Activated gamma-delta T cell treated with anti-CD3 and anti-CD28 coated beads, Interleukin-2, amount 50 U/mL, for 16 hours (primary cell): ENCODE results near the gene TWF2.
A peak's percentile ranks its signal among the peaks of the same experiment; 100 is the strongest.

Source experiments
- DNase-seq: peaks from one replicate; pipeline ENCODE4 v3.0.0-alpha.2; 2020; ENCODE audit warnings: low read depth

The TWF2 gene

DNA sequence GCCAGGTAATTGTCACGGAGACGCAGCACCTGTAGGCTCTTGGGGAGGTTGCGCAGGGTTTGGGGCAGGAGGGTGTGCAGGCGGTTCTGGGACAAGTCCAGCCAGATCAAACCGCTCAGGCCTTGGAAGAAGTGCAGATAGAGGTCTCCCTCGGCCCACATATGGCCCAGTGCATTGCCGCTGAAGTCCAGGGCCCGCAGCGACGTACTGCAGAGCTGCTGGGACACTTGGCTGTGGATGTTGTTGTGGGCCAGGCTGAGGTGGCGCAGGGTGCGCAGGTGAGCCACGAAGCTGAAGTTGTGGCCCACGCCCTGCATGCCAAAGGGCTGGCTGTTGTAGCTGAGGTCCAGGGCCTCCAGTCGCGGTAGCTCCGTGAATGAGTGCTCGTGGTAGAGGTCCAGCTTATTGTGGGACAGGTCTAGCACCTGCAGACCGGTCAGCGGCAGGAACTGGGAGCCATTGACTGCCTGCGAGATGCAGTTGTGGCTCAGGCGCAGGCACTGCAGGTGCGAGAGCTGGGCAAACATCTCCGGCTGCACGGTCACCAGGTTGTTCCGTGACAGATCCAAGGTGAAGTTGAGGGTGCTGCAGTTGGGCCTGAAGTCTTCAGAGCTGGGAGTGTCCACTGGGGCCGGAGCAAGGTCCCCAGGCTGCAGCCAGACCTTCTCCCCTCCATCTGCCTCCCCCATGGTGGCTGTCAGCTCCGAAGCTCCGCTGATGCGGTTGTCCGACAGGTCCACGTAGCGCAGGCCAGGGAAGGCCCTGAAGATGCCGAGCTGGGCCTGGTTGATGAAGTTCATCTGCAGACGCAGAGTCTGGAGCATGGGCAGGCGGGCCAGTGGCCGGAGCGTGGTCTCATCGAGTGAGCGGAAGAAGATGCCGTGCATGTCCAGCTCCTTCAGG lies 16.4 kb downstream of the TWF2 start:
- DNase-seq = no peak

DNA sequence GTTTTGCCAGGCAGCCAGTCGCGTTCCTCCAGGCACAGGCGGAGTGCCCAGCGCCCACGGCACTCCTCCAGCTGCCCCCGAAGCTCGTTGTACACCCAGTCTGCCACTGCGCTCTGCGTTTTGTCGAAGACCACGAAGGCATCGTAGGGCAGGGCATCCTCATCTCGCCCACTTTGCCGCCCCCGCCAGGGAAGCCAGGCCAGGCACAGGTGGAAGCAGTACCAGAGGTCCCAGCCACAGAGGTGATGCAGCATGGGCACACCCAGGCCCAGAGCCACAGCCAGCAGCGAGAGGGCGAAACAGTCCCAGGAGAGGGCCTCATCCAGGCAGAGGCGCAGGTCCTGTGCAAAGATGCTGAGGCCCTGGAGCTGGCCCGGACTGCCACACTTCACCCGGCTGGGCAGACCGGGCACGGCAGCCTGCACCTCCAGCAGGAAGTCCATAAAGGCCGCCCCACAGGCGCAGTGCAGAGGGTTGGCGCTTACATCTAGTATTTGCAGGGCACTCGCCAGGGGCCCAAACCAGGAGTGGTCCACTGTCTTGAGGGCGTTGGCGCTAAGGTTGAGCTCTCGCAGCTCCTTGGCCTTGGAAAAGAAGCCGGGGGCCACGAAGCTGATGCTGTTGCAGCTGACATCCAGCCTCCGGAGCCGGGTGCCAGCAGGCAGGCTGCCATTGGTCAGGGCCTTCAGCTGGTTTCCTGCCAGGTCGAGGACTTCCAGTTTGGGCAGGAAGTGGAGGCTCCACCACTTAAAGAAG lies 17.2 kb downstream of the TWF2 start:
- DNase-seq = no peak

GRCh38 chr3:52221141-52221562 lies 17.8 kb downstream of the TWF2 start:
- DNase-seq = no peak

GRCh38 chr3:52220380-52221026 lies 18.5 kb downstream of the TWF2 start:
- DNase-seq = peak; percentile 84

DNA sequence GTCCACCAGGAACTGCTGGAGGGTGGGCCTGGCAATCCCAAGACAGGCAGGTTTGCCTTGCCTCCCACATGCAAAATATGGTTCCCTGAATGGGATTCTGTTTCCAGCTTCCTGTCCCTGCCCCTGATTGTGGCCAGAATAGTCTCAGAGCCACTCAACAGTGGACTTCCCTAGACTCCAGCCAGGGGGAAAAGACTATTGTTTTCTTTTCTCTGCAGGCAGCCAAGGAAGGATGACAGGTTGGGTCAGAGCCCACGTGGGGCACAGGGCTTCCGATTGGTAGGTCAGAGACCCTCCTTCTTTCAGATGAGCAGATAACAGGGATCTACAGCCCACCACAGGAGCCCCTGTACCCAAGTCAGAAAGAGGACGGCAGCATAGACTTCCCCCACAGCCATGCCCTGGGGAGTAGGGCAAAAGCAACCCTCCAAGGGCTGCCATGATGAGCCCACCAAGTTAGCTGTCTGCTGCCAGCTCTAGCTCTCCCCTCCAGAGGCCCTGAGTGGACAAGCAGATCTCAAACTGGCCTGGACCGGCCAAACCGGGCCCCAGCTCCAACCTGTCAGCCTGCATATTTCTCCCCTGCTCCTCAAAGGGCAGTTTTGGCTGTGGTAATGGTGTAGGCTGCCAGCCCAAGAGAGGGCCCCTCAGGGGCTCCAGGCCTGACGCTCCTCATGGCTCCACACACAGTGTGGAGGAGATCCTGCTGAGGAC lies 19.9 kb downstream of the TWF2 start:
- no peak for DNase-seq

DNA sequence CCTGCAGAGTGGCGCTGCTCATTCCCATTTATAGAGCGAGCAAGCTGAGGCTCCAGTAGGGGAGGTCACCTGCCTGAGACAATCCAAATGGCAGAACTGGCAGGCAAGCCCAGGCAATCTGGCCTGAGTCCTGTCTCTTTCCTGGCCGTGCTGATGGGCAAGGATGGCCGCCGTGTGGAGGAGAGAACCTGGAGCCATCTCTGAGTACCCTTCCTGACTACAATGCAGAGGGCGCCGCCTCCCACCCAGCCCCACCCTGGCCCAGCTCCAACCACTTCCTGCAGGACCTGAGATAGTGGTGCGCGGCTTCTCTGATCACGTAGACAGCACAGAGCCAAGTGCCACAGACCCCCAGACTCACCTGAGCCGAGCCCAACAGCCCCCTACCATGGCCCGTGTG lies 20.5 kb downstream of the TWF2 start:
- no peak for DNase-seq

GRCh38 chr3:52218026-52218425 lies 20.9 kb downstream of the TWF2 start:
- no peak for DNase-seq

GRCh38 chr3:52217409-52217805 lies 21.6 kb downstream of the TWF2 start:
- DNase-seq = no peak

GRCh38 chr3:52216585-52217408 lies 22.2 kb downstream of the TWF2 start:
- DNase-seq = no peak

GRCh38 chr3:52215351-52215750 lies 23.6 kb downstream of the TWF2 start:
- DNase-seq = no peak

DNA sequence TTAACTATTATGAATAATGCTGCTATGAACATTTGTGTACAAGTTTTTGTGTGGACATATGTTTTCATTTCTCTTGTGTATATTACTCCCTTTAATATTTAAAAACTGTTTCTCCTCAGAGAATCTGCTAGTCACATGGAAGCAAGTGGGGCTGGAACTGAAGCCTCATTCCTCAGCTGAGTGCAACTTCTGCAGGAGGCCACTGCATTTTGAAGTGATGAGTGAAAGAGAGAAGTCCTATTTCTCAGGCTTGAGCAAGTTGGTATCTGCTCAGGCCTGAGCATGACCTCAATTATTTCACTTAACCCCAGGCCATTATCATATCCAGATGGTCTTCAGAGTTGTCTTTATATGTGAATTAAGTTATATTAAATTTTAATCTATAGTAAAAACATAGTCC lies 25.1 kb downstream of the TWF2 start:
- DNase-seq = no peak

DNA sequence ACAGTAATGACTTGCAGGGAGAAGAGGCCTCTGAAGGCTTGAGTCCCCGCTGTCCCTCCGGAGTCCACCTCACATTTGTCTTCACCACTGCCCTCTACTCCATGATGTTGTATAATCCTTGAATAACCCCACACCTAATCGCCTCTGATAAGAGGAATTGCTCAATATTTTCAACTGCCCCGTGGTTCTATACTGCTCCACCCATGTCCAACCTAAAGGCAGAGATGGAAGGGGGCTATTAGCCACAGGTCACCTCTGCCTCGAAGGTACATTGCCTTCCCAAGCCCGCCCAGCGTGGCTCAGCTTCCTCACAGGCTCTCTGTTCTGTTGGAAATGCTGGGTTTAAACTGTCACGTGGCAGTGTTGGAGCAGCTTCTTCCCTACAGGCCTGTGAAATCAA lies 26.0 kb downstream of the TWF2 start:
- DNase-seq = no peak

- DNase-seq = no peak
Observed at GRCh38 chr3:52211268-52211891, 27.6 kb downstream of the TWF2 start.

- no peak for DNase-seq
Observed at GRCh38 chr3:52210550-52211046, 28.4 kb downstream of the TWF2 start.

DNA sequence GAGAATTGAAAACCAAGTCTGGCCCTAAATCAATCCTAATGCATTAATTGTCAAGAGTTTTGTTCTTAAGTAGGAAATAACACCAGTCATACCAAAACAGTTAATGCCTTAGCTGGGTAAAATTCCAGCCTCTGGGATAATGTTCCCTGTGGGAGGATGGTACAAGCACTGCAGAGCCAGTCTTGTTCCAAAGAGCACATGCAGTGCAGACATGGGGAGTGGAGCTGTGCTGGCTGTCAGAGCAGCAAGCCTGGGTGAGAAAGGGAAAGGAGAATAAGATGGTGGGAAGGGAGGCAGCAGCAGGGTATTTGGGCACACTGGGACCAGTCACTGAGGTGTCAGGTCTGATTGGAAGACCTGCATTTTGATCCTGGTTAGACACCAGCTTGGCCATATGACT lies 28.9 kb downstream of the TWF2 start:
- DNase-seq = no peak

GRCh38 chr3:52208556-52208955 lies 30.4 kb downstream of the TWF2 start:
- DNase-seq = no peak

DNA sequence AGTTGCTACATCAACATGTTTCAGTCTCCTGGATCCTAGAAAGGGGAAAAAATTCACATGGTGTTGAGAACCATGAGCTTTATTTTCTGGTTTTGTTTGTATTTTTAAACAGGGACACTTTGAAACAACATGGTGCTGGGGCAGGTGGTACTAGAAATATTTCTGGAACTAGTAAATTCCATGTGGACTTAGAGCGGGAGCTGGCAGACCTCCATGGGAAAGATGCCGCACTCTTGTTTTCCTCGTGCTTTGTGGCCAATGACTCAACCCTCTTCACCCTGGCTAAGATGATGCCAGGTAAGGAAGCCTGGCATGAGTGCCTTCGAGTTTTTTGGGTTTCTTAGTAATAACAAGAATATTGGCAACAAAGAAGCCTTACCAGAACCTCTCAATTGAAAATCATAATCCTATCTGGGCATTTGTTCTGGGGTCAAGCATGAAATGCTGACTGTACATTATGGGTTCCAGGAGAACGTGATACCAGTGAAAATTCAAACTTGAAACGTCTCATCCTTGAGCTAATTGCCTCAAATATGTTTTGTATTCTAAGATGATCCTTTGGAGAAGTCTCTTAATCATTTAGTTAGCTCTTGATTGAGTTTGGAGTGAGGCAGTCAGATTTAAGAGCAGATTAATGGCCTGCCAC lies 33.1 kb downstream of the TWF2 start:
- no peak for DNase-seq

DNA sequence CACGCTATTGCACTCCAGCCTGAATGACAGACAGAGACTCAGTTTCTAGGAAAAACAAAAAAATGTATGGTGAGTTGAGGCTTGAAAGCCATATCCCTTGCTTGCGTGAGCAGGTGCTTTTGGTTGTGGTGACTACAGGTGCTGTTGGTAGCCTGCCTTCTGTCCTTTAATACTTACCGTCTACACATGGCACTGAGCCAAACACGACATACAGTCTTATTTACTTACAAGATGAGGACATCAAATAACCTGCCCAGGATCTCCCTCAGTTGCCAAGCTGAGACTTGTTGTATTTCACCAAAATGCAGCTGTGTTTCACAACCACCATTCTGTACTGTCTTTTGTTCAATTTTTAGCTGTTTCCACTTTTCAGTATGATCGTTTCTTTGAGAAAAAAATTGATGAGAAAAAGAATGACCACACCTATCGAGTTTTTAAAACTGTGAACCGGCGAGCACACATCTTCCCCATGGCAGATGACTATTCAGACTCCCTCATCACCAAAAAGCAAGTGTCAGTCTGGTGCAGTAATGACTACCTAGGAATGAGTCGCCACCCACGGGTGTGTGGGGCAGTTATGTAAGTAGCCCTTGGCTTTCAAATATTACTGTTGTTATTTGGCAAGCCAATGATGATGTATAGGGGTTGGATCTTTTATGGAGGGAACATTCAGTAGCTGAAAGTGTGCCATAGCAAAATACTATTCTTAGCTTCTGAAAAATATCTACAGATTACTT lies 34.5 kb downstream of the TWF2 start:
- no peak for DNase-seq

DNA sequence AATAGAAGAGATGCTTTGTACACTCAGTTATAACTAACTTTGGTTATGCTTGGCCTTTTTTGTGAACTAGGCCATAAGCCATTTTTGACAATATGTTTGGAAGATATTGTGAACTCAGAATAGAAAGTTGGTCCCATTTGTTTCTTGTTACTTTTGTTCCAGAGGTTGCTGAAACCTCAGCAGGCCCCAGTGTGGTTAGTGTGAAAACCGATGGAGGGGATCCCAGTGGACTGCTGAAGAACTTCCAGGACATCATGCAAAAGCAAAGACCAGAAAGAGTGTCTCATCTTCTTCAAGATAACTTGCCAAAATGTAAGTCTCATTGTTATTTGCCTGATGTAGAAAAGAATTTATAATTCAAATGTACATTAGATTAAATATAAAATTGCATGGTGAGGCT lies 35.3 kb downstream of the TWF2 start:
- DNase-seq = no peak
